ENCODE measurements around the gene DHRS13. TPM values are rescaled to one million over a fixed set of nuclear protein-coding genes. Genes with fewer than 3 reads are reported as not detected.

The DHRS13 gene
- total RNA-seq, 1 experiment from 2014 or later, result 5.1 TPM

GRCh38 chr17:28944862-28945741, 42.2 kb upstream of the DHRS13 start:
- peak overlapping the region; percentile 93 for H3K4me2 ChIP-seq (ENCODE audit: low read length)
- H4K20me1 ChIP-seq (ENCODE audit: low read length), result no peaks in the 10 kb centered on the region
- intact Hi-C loops (cut with micrococcal nuclease), result loop anchor here (5.0 kb wide), 1 partner anchor 43 kb away; the partner anchor contains the start of gene DHRS13

GRCh38 chr17:28944343-28944742, 41.5 kb upstream of the DHRS13 start:
- TF ChIP-seq EZH2 (IDR thresholded peaks at IDR 0.05; ENCODE audit: low read length, unreplicated experiment), result no peak
- TF ChIP-seq CTCF (conservative IDR thresholded peaks at IDR 0.05; ENCODE audit: low read depth, low read length), result no peak
- TF ChIP-seq EZH2phosphoT487 (IDR thresholded peaks at IDR 0.05; ENCODE audit: borderline replicate concordance, low read length), result no peak
- CTCF ChIA-PET, result no interaction called here
- Histone ChIP-seq H2AFZ (ENCODE audit: low read length) (no peak overlapping the region), H3K27ac (ENCODE audit: low read length) (no peak overlapping the region), H3K9me3 (ENCODE audit: low read length) (no peaks in the 10 kb centered on the region), H3K9me2 (replicated peaks; ENCODE audit: low read length) (no peaks in the 10 kb centered on the region), H3K4me3 (ENCODE audit: low read length) (no peak overlapping the region), H3K27me3 (ENCODE audit: low read length) (no peaks in the 10 kb centered on the region), H4K20me1 (ENCODE audit: low read length) (peaks cover 4% of the 10 kb centered on the region; the same call in 1 of the 2 replicates), H3K9ac (ENCODE audit: low read length) (no peak overlapping the region), H3F3A (ENCODE audit: low read length, unreplicated experiment) (no peaks in the 10 kb centered on the region), H3K4me2 (ENCODE audit: low read length) (no peak overlapping the region), H3K79me2 (ENCODE audit: low read length) (peaks cover 94% of the 10 kb centered on the region), H3K4me1 (ENCODE audit: insufficient read depth, low read length) (peaks cover 32% of the 10 kb centered on the region), H3K36me3 (ENCODE audit: low read depth, low read length) (peaks cover 20% of the 10 kb centered on the region; the same call in 1 of the 2 replicates)
- intact Hi-C loops (cut with micrococcal nuclease), result no loop called here
- DNase-seq (no peak), ATAC-seq (no peak)
- POLR2A ChIA-PET (ENCODE audit: unreplicated experiment), result no interaction called here
- BruUV-seq (replicated peaks), result no TSS peak

More at GRCh38 chr17:28944862-28945741, 42.2 kb upstream of the DHRS13 start:
- Histone ChIP-seq H3K27me3 (ENCODE audit: low read length) (no peaks in the 10 kb centered on the region), H3F3A (ENCODE audit: low read length, unreplicated experiment) (no peaks in the 10 kb centered on the region), H3K79me2 (ENCODE audit: low read length) (peaks cover 94% of the 10 kb centered on the region), H3K9ac (ENCODE audit: low read length) (peak overlapping the region; percentile 80), H3K36me3 (ENCODE audit: low read depth, low read length) (peaks cover 16% of the 10 kb centered on the region; the same call in 1 of the 2 replicates), H3K4me1 (ENCODE audit: insufficient read depth, low read length) (peaks cover 32% of the 10 kb centered on the region), H3K27ac (ENCODE audit: low read length) (peak overlapping the region; percentile 99), H3K9me3 (ENCODE audit: low read length) (no peaks in the 10 kb centered on the region), H2AFZ (ENCODE audit: low read length) (no peak overlapping the region), H3K4me3 (ENCODE audit: low read length) (no peak overlapping the region), H3K9me2 (replicated peaks; ENCODE audit: low read length) (no peaks in the 10 kb centered on the region)
- POLR2A ChIA-PET (ENCODE audit: unreplicated experiment), result no interaction called here
- CTCF ChIA-PET, result no interaction called here
- DNase-seq (peak; percentile 29), ATAC-seq (no peak)
- no TSS peak for BruUV-seq (replicated peaks)
- TF ChIP-seq CTCF (conservative IDR thresholded peaks at IDR 0.05; ENCODE audit: low read depth, low read length) (no peak), EZH2 (IDR thresholded peaks at IDR 0.05; ENCODE audit: low read length, unreplicated experiment) (no peak), EZH2phosphoT487 (IDR thresholded peaks at IDR 0.05; ENCODE audit: borderline replicate concordance, low read length) (no peak)

GRCh38 chr17:28942925-28943324, 40.0 kb upstream of the DHRS13 start:
- Histone ChIP-seq H3K9ac (ENCODE audit: low read length) (no peak overlapping the region), H4K20me1 (ENCODE audit: low read length) (peaks cover 8% of the 10 kb centered on the region; the same call in 1 of the 2 replicates), H3K36me3 (ENCODE audit: low read depth, low read length) (peaks cover 20% of the 10 kb centered on the region; the same call in 1 of the 2 replicates), H3K79me2 (ENCODE audit: low read length) (peaks cover 94% of the 10 kb centered on the region), H3K27ac (ENCODE audit: low read length) (no peak overlapping the region), H3K4me2 (ENCODE audit: low read length) (no peak overlapping the region), H3K4me3 (ENCODE audit: low read length) (no peak overlapping the region), H3K27me3 (ENCODE audit: low read length) (no peaks in the 10 kb centered on the region), H3K9me2 (replicated peaks; ENCODE audit: low read length) (no peaks in the 10 kb centered on the region), H3K4me1 (ENCODE audit: insufficient read depth, low read length) (peaks cover 40% of the 10 kb centered on the region), H2AFZ (ENCODE audit: low read length) (no peak overlapping the region), H3F3A (ENCODE audit: low read length, unreplicated experiment) (no peaks in the 10 kb centered on the region), H3K9me3 (ENCODE audit: low read length) (no peaks in the 10 kb centered on the region)
- no TSS peak for BruUV-seq (replicated peaks)
- ATAC-seq (no peak), DNase-seq (no peak)
- POLR2A ChIA-PET (ENCODE audit: unreplicated experiment), result no interaction called here
- intact Hi-C loops (cut with micrococcal nuclease), result no loop called here
- TF ChIP-seq EZH2 (IDR thresholded peaks at IDR 0.05; ENCODE audit: low read length, unreplicated experiment), result no peak
- no peak for TF ChIP-seq CTCF (conservative IDR thresholded peaks at IDR 0.05; ENCODE audit: low read depth, low read length)
- no peak for TF ChIP-seq EZH2phosphoT487 (IDR thresholded peaks at IDR 0.05; ENCODE audit: borderline replicate concordance, low read length)
- CTCF ChIA-PET, result no interaction called here
